ENCODE measurements around the gene SLC24A3.

Gene SLC24A3

DNA sequence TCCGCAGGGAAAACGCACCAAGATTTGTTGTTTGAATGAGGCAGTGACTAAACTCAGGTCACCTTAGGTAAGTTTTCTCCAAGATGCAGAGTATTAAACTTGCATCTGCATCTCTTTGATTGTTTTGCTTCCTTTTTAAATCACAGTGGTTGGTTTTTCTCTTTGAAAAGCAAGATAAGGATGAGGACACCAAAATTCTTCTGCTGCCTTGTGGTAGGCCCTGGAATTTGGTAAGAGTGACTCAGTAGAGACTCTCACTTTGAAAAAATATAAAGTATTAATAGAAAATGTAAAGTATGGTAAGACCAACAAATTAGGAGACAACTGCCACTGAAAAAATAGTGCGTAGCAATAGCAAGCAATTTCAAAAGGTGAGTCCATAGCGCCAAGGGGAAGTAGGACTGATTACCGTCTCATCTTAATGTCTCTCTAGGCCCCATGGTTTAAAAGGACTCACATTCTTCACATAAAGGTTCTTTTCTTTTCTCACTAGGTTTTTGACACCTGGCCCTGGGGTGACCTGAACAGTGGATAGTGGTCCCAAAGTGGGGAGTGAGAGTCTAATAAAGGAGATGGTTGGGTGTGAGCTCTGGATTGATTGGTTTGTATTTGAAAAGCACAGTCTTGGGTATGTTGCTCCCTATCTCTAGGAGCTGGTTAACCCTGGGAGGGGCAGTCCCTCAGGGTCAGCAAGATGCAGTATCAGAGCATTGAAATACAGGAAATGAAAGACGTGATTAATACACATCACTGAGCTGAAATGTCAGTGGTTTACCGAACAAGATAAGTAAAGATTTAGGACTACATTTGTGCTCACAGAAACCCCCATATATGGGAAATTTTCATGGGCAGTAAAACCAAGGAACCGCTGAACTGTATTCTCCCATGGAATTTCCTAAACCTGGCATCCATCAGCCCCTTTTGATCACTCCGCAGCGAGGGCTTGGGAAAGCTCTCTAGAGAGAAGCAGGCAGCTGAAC is 221.2 kb downstream of the SLC24A3 start:
- TF ChIP-seq ZFX (IDR thresholded peaks at IDR 0.05; ENCODE audit: borderline replicate concordance), result no peak
- TF ChIP-seq, protein P1, sequence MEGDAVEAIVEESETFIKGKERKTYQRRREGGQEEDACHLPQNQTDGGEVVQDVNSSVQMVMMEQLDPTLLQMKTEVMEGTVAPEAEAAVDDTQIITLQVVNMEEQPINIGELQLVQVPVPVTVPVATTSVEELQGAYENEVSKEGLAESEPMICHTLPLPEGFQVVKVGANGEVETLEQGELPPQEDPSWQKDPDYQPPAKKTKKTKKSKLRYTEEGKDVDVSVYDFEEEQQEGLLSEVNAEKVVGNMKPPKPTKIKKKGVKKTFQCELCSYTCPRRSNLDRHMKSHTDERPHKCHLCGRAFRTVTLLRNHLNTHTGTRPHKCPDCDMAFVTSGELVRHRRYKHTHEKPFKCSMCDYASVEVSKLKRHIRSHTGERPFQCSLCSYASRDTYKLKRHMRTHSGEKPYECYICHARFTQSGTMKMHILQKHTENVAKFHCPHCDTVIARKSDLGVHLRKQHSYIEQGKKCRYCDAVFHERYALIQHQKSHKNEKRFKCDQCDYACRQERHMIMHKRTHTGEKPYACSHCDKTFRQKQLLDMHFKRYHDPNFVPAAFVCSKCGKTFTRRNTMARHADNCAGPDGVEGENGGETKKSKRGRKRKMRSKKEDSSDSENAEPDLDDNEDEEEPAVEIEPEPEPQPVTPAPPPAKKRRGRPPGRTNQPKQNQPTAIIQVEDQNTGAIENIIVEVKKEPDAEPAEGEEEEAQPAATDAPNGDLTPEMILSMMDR (IDR thresholded peaks at IDR 0.05), result no peak

DNA sequence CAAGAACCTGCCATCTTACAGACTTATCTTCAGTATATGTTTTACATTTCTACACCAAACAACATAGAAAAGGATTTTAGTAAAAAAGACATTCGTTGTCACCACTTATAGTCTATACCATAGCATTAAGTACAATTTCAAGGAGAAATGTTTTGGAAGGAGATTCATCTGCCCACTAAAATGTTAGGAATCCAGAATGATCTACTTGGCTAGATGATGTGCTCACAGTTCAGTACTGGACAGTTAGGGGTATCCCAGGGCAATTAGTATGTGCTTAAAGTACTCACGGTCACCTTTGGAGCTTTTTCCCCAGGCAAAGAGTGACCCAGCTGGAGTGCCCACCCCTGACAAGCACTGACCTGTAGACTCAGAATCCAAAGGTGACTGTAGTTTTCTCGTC is 222.9 kb downstream of the SLC24A3 start:
- TF ChIP-seq ZFX (IDR thresholded peaks at IDR 0.05; ENCODE audit: borderline replicate concordance), result no peak
- TF ChIP-seq, protein P1 (IDR thresholded peaks at IDR 0.05), result no peak
- H3K27ac ChIP-seq, result no peak overlapping the region

More for the DNA sequence above, 221.2 kb downstream of the SLC24A3 start:
- no peak overlapping the region for H3K27ac ChIP-seq

DNA sequence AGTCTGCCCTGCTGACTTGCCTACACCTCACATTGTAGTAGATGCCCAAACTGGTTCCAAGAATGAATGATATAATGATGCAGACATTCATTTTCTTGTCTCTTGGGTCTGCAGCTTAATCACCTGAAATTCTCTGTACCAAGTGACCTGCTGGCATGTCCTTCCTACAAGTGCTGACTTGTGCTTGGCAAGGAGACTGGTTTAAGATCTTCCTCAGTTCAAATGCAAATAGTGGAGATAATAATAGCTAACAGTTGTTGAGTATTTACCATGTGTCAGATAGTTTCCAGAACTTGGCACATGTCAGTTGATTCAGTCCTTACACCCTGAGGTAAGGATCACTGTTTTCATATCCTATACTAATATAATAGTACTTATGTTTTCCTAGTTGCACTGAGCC is 223.4 kb downstream of the SLC24A3 start:
- no peak overlapping the region for H3K27ac ChIP-seq
- TF ChIP-seq ZFX (IDR thresholded peaks at IDR 0.05; ENCODE audit: borderline replicate concordance), result no peak
- TF ChIP-seq, protein P1 (IDR thresholded peaks at IDR 0.05), result no peak

DNA sequence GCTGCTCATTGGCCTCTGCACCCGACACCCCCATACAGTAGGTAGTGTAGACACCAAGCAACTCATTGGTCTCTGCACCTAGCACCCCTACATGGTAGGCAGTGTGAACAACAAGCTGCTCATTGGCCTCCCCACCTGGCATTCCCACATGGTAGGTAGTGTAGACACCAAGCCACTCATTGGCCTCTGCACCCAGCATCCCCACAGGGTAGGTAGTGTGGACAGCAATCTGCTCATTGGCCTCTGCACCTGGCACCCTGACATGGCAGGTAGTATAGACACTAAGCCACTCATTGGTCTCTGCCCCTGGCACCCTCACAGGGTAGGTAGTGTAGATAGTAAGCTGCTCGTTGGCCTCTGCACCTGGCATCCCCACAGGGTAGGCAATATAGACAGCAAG is 226.0 kb downstream of the SLC24A3 start:
- TF ChIP-seq, protein P1 (IDR thresholded peaks at IDR 0.05), result no peak
- no peak for TF ChIP-seq ZFX (IDR thresholded peaks at IDR 0.05; ENCODE audit: borderline replicate concordance)
- H3K27ac ChIP-seq, result no peak overlapping the region

DNA sequence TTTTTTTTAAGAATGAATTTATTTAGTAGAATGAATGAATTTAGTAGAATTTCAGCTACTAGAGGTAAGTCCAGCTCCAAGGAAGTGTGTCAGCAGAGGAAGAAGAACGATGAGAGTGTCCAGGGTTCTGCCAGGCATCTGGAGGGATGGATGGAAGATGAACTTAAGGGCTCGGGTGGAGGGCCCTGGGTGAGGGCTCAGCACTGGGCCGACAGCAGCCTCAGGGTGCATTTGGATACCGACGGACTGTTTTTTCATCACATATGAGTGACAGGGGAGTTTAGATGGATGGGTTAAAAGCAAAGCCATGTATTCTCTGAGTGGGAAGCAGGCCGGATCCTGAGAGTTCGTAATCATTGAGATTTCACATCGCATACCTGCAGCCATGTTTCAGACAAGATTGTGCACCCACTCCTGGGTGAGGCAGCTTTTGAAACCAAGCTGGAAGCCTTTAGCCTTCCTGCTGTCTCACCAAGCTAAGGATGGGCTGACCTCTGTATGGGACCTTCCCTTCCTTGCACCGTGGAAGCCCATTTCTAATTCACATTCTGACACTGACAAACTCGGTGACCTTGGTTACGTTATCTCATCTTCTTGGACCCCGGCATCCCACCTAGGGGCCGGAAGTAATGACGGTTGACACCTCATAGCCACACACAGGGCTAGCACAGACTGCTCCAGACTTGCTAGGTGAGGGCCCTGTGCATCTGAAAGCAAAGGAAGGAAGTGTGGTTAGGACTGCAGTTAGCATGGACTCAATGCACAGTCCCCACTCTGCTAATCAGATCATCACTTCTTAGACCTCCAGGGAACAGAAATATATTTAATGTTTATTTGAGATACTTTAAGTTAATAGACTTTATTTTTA is 228.5 kb downstream of the SLC24A3 start:
- no peak overlapping the region for H3K27ac ChIP-seq
- TF ChIP-seq ZFX (IDR thresholded peaks at IDR 0.05; ENCODE audit: borderline replicate concordance), result no peak
- TF ChIP-seq, protein P1 (IDR thresholded peaks at IDR 0.05), result no peak

DNA sequence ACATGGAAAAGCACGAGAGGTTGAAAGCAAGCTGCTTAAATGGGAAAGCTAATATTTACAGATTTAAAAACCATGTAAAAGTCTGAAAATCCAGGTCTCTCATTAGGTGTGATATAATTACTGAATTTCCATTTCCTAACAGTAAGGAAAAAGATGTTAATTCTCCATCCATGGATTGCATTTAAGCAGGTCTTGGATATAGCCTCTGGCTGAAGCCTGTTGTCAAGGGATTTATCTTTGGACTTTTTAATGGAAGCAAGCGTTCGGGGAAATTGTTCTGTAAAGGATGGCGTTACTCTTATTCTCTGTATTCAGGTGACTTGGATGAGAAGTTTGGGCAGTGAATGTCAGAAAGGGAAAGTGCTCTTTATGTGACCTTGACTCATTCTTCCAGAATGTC is 233.8 kb downstream of the SLC24A3 start:
- no peak overlapping the region for H3K27ac ChIP-seq
- TF ChIP-seq ZFX (IDR thresholded peaks at IDR 0.05; ENCODE audit: borderline replicate concordance), result no peak
- TF ChIP-seq, protein P1 (IDR thresholded peaks at IDR 0.05), result no peak
